GM19452 (cell line): ENCODE data around the gene EFL1.
"Not testable (repeated sequence)": the region's sequence is repeated elsewhere in the genome, so short reads cannot be mapped to it uniquely, and the experiment has no call there.

Experiments used
- ATAC-seq: cut with Tn5 transposase; IDR thresholded peaks from one replicate; pipeline ENCODE4 v1.9.1; 2021; ENCODE audit not compliant: unreplicated experiment

Gene EFL1

GRCh38 chr15:82281276-82281675 lies 18.7 kb upstream of the EFL1 start:
- ATAC-seq = not testable (repeated sequence)

GRCh38 chr15:82275410-82275809 lies 12.9 kb upstream of the EFL1 start:
- no peak for ATAC-seq

DNA sequence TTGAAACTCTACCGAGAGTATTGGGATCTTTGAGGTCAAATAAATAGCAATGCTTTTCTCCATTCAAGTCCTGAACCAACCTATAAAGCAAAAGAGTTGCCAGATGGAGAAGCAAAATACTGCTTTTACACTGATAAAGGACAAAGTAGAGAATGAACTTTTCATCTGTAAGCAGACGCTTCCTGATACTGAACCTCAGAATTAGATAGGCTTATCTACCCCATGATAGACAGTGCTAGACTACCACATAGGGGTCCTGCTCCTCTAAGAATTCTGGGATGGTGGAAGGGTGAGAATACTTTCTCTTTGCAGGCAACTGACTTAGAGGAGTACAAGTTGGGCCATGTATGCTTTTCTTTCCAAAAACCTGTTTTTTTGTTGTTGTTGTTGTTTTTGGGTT lies 9.6 kb upstream of the EFL1 start:
- no peak for ATAC-seq

DNA sequence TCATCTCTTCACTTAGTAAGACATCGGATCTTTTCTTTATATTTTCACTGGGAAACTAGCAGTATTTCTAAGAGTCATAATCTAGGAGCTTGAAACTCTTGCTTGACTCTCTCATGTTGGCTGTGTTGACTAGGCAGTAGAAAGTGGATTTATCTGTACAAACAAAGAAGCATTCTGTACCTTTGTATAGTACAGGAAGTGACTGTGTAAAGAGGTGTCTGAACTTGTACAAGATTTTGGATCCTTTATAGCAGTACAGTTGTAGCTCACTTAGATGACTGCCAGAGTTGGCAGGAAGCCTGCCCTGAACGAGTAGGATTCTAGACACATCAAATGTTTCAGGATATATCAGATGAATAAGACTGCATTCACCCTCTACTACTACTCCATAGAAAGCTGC lies 5.9 kb upstream of the EFL1 start:
- ATAC-seq = not testable (repeated sequence)

GRCh38 chr15:82267137-82267536 lies 4.6 kb upstream of the EFL1 start:
- not testable (repeated sequence) for ATAC-seq

- no peak for ATAC-seq
These were observed 816 bp upstream of the EFL1 start for GRCh38 chr15:82263350-82263749.

DNA sequence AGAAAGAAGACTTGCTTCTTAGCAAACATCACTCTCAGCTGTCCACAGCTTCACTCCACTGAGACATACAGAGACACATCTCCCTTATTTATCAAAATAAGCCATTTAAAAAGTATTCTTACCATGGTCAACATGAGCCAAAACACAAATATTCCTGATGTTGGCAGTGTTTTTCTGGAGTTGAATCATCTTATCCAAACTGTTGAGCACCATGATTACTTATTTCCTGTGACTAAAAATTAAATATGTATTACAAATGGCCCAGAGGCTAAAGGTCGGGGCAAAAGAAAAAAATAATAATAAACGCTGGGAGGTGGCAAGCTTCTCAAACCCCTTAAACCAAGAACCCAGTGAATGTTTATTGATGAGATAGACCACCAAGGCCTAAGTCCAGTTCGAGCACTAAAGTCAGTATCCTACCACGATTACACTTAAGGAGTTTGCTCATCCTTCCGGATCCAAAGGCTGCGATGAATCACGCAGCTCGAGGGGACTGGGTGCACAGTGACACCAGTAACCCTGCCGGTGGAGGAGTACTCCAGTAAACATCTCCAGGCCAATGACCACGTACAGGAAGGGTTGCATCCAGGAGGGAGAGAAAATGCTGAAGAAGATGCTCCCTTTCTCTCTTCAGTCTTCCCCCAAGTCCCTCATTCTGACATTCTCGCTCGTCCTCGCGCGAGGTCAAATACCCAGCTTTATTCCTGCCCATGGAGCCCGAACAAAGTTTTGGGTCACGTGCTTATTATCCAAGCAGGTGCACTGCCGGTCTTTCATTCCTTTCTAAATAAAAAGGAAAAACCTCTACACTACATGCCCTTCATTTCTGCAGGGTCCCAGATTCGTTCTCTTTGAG lies 740 bp downstream of the EFL1 start:
- peak; percentile 17 for ATAC-seq

GRCh38 chr15:82248261-82248660 lies 14.3 kb downstream of the EFL1 start:
- not testable (repeated sequence) for ATAC-seq

DNA sequence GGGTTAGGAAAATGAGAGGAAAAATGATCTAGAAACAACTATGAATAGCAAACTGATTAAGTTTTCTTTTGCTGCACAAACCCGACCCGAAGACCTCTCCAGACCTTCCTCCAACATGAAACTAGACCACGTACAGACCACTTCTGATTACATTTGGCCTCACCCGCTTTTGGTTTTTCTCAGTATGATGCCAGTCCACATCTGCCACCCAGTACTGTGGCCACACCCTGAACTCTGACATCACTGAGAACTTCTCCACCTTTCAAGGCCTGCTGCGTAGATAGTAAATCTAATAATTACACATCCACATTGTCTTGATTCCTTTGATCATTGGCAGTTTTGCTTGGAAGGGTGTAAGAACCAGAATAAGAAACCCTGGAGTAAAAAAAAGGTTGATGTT lies 16.6 kb downstream of the EFL1 start:
- ATAC-seq = not testable (repeated sequence)

DNA sequence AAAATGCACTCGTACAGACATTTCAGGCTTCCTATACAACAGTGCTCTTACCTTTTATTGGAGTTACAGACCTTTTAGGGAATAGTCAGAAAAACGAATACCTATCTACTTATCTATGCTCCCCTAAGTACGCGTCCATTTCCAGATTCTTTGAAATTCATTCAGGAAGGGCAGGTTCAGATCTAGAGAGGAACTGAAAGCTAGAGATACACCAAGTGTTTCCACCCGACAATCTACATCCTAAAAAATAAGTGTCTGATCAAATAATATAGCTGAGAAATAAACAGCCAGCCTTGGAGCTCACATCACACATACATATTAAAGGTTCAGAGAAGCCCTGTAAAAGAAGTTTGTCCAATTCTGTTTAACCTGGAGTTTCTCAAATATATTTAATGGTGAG lies 18.9 kb downstream of the EFL1 start:
- not testable (repeated sequence) for ATAC-seq

DNA sequence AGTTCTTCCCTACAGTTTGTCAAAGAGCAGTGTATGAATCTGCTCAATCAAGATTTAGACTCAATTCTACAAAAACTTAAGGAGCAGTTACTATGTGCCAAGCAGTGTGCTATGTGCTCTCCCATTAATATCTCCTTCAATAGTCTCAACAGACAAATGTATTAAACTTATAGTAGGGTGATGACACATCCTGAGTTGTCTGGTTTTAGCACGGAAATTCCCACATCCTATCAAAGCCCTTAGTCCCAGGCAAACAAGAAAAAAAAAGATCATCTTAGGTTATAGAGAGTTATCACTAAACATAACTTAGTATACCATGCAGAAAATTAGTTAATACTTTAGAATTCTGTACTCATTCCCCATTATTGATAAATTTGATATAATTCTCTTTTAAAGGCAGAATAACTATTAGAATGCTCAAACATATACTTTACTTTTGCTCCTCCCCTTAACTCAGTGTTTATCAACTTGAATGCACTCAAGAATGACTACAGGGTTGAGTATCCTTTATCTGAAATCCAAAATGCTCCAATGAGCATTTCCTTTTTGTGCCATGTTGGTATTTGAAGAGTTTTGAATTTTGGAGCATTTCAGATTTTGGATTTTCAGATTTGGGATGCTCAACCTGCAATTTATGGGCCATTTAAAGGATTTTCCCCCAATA lies 20.6 kb downstream of the EFL1 start:
- ATAC-seq = not testable (repeated sequence)

DNA sequence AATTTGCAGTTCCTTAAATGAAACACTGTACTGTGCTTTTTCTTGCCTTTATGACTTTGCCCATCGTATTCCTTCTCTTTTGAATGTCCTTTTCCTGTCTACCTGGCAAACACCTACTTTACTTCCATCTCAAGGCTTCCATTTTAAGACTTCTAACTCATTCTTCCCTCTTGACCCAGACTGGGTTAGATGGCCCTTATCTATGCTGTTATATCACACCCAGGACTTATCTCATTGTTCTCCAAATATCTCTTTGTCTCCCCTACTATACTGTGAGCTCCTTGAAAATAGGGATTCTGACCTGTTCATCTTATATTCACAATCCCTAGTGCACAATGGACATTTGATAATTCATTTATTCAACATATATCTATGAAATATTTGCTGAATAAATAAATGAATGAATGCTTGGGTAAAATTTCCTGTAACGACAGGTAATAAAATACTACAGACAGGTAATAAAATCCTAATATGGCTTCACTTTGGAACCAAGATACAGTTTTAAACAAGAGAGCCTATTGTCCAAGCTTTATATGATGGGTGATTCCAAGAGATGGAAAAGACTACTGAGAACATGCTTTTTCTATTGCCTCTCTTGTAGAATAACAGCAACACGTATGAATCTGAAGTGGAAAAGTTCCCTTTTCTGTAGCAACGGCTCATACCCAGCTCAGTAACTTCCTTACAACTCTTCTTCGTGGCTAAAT lies 22.7 kb downstream of the EFL1 start:
- no peak for ATAC-seq

GRCh38 chr15:82237944-82238534 lies 24.5 kb downstream of the EFL1 start:
- not testable (repeated sequence) for ATAC-seq

DNA sequence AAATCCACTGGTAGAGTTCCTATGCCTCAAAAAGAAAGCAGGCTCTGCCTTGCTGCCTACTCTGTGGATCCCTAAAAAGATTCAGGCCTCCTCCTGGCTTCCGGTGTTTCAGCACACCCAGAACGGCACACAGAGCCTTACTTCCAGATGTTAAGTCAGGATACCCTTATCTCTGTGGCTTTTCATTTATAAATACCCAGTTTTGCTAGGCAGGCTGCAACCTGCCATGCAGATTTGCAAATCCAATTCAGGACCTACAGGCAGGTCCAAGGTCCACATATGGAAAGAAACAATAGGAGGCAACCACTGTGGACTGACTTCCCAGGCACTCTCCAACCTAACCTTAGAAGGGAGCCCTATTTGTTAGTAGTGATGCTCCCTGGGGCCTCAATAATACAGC lies 30.7 kb downstream of the EFL1 start:
- no peak for ATAC-seq

DNA sequence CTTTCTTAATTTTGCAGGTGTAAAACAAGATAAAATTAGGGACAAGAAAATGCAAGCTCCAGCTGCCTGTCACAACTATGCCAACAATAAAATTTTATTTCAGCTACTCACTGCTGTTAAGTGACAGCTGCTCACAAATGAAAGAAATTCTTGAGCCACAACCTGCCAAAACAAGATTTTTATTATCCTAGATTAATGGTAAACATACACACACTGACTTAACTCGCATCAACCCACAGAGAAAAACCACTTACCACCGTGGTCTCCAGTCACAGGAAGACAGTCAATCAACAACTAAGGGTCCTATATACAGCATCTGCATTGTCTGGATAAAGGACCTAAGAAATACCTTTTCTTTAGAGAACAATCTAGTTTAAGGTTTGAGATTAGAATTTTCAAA lies 31.3 kb downstream of the EFL1 start:
- no peak for ATAC-seq

DNA sequence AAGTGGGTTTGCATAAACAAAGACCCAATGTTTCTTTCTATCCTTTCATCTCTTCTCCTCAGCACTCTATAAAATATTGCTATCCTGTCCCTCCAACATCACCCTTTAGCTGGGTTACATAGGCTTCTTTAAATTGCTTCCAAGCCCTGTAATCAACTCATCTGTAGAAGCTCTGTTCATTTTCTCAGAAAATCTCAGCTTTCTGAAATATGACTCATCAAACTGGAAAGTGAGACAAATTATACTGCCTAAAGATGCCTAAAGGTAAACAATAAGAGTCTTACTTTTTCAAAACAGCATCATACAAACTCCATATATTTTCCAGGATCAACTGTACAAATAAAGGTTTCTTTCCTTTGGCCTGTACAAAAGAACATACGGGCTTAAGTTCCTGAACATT lies 33.8 kb downstream of the EFL1 start:
- ATAC-seq = no peak

- ATAC-seq = not testable (repeated sequence)
These were observed 41.0 kb downstream of the EFL1 start for GRCh38 chr15:82221535-82221934.

DNA sequence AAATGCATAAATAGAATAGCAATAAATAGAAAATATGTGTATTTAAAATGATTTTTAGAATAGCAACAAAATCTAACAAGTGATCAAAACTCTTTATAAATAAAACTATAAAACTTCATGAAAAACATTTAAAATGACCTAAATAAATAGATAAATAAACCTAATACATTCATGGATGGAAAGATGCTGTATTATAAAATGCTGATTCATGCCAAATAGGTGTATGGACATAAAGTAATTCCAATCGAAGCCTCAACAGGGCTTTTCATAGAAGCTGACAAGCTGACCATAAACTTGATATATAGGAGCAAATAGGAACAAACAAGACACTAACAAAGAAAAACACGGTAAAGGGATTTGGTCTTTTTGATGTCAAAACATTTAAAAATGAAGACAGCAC lies 46.4 kb downstream of the EFL1 start:
- ATAC-seq = not testable (repeated sequence)

- not testable (repeated sequence) for ATAC-seq
These were observed 50.3 kb downstream of the EFL1 start for GRCh38 chr15:82212201-82212600.

GRCh38 chr15:82210066-82210597 lies 52.4 kb downstream of the EFL1 start:
- not testable (repeated sequence) for ATAC-seq

DNA sequence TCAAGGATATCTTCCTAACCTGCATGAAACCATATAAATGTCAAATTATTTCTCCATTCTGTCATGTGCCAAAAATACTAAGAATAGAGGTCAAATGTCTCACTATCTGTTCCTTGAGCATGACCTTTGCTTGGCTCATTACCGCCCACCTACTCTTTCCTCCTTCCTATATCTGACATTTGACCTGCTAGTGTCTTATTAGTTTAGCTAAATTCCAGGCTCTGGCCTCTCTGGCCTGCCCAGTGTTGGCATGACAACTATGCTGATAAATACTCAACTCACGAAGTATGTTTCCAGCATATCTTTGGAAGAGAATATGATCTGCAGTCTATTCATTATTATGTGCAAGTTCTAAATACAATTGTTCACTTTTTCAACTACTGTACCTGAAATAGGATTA lies 58.0 kb downstream of the EFL1 start:
- ATAC-seq = not testable (repeated sequence)
